GM06990 (cell line): Measurements from ENCODE around the gene CUL5.

Experiments
- DNase-seq: peaks from one replicate; pipeline ENCODE4 v3.0.0-alpha.2; 2011; ENCODE audit not compliant: insufficient read length; ENCODE audit errors: extremely low read depth
- H3K27me3 ChIP-seq: replicated peaks from 2 replicates; pipeline ENCODE4 v1.6.0; 2011; ENCODE audit warnings: low read length; ENCODE audit not compliant: control insufficient read depth, insufficient read depth
- H3K36me3 ChIP-seq: 2 replicates; pipeline ENCODE4 v1.5.1; 2011; ENCODE audit warnings: low read length; ENCODE audit not compliant: control insufficient read depth, insufficient read depth
- H3K4me3 ChIP-seq: replicated peaks from 2 replicates; pipeline ENCODE4 v1.5.1; 2011; ENCODE audit warnings: low read depth, mild to moderate bottlenecking, control low read depth, low read length
- TF ChIP-seq, protein P1 (sequence below): IDR thresholded peaks from 2 replicates; pipeline ENCODE4 v1.5.1; 2011; ENCODE audit warnings: low read length, control low read depth, mild to moderate bottlenecking, inconsistent platforms; ENCODE audit not compliant: insufficient read depth, poor library complexity, severe bottlenecking

The CUL5 gene

GRCh38 chr11:108135845-108136544 lies 127.3 kb downstream of the CUL5 start:
- Histone ChIP-seq H3K4me3 (no peak overlapping the region), H3K36me3 (peaks cover 2% of the 10 kb centered on the region), H3K27me3 (no peaks in the 10 kb centered on the region)
- TF ChIP-seq, protein P1, sequence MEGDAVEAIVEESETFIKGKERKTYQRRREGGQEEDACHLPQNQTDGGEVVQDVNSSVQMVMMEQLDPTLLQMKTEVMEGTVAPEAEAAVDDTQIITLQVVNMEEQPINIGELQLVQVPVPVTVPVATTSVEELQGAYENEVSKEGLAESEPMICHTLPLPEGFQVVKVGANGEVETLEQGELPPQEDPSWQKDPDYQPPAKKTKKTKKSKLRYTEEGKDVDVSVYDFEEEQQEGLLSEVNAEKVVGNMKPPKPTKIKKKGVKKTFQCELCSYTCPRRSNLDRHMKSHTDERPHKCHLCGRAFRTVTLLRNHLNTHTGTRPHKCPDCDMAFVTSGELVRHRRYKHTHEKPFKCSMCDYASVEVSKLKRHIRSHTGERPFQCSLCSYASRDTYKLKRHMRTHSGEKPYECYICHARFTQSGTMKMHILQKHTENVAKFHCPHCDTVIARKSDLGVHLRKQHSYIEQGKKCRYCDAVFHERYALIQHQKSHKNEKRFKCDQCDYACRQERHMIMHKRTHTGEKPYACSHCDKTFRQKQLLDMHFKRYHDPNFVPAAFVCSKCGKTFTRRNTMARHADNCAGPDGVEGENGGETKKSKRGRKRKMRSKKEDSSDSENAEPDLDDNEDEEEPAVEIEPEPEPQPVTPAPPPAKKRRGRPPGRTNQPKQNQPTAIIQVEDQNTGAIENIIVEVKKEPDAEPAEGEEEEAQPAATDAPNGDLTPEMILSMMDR, result peak; percentile 40
- no peak for DNase-seq

GRCh38 chr11:108137212-108137611 lies 128.5 kb downstream of the CUL5 start:
- H3K36me3 ChIP-seq, result peaks cover 4% of the 10 kb centered on the region
- no peaks in the 10 kb centered on the region for H3K27me3 ChIP-seq
- no peak for DNase-seq
- H3K4me3 ChIP-seq, result no peak overlapping the region
- TF ChIP-seq, protein P1, result no peak

DNA sequence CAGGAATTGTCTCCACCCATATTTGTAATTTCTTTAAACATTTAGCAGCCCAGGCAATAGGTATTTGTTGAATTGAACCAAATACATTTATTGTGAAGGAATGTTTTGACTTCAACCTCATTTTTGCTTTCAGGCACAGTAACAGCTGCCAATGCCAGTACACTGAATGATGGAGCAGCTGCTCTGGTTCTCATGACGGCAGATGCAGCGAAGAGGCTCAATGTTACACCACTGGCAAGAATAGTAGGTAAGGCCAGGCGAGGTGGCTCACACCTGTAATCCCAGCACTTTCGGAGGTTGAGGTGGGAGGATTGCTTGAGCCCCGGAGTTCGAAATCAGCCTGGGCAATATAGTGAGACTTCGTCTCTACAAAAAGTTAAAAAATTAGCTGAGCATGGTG lies 133.6 kb downstream of the CUL5 start:
- TF ChIP-seq, protein P1, result no peak
- H3K27me3 ChIP-seq, result no peaks in the 10 kb centered on the region
- DNase-seq, result no peak
- peaks cover 11% of the 10 kb centered on the region for H3K36me3 ChIP-seq
- H3K4me3 ChIP-seq, result no peak overlapping the region

- no peak for DNase-seq
- peaks cover 13% of the 10 kb centered on the region for H3K36me3 ChIP-seq
- H3K4me3 ChIP-seq, result no peak overlapping the region
- TF ChIP-seq, protein P1, result no peak
- no peaks in the 10 kb centered on the region for H3K27me3 ChIP-seq
These were observed 135.9 kb downstream of the CUL5 start for GRCh38 chr11:108144615-108145014.

DNA sequence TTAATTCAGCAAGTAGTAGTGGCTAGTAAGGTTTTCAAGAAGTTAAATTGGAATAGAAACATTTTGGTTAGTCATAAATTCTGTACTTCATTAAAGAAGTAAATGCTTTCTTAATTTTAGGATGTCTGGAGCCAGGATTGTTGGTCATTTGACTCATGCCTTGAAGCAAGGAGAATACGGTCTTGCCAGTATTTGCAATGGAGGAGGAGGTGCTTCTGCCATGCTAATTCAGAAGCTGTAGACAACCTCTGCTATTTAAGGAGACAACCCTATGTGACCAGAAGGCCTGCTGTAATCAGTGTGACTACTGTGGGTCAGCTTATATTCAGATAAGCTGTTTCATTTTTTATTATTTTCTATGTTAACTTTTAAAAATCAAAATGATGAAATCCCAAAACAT lies 138.5 kb downstream of the CUL5 start:
- DNase-seq, result no peak
- Histone ChIP-seq H3K4me3 (no peak overlapping the region), H3K27me3 (no peaks in the 10 kb centered on the region), H3K36me3 (peaks cover 17% of the 10 kb centered on the region)
- TF ChIP-seq, protein P1, result no peak

DNA sequence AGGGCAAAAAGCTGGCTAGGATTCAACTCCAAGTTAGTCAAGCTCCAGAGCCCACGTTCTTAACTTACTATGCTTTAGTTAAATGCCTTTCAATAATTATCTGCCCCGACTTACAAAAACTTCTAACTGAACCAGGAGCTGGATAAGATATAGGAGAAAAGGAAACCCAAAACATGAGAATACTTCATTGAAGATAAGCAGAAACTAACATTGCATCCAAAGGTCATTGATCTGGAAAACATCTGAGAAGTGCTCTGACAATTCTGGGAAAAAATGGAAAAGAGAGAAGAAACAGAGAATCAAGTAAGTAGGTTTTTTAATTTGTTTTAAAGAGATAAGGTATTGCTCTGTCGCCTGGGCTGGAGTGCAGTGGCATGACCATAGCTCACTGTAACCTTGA lies 139.9 kb downstream of the CUL5 start:
- Histone ChIP-seq H3K27me3 (no peaks in the 10 kb centered on the region), H3K4me3 (no peak overlapping the region), H3K36me3 (peaks cover 13% of the 10 kb centered on the region)
- TF ChIP-seq, protein P1, result no peak
- no peak for DNase-seq
